Measurements from ENCODE around the gene CCDC7.

The CCDC7 gene

GRCh38 chr10:32618482-32618881 lies 172.5 kb downstream of the CCDC7 start:
- Histone ChIP-seq H2AK5ac (ENCODE audit: low read depth, low read length) (no peak overlapping the region), H2BK5ac (ENCODE audit: low read length) (no peak overlapping the region), H2BK12ac (ENCODE audit: low read length) (no peak overlapping the region), H3K79me1 (ENCODE audit: low read depth, low read length) (no peaks in the 10 kb centered on the region), H2BK15ac (ENCODE audit: low read length) (no peak overlapping the region), H3K36me3 (replicated peaks in 1 of 2; ENCODE audit: control insufficient read depth in 2 of 2, insufficient read depth in 2 of 2, low read length in 2 of 2) (no peaks in the 10 kb centered on the region), H3K27me3 (ENCODE audit: control insufficient read depth in 3 of 3, insufficient read depth in 3 of 3, low read depth in 1 of 3, low read length in 3 of 3) (no peaks in the 10 kb centered on the region), H3K4me2 (ENCODE audit: insufficient read depth, low read length, poor library complexity, severe bottlenecking) (no peak overlapping the region), H4K8ac (ENCODE audit: low read depth, low read length) (no peak overlapping the region), H3K18ac (ENCODE audit: low read length) (no peak overlapping the region), H3K9me3 (replicated peaks in 1 of 2; ENCODE audit: control insufficient read depth in 2 of 2, insufficient read depth in 1 of 2, low read depth in 1 of 2, low read length in 2 of 2) (no peaks in the 10 kb centered on the region), H3K4me3 (ENCODE audit: low read length in 2 of 2) (no peak overlapping the region), H4K91ac (ENCODE audit: low read depth, low read length, poor library complexity) (no peak overlapping the region), H3K23ac (ENCODE audit: low read depth, low read length, poor library complexity) (no peak overlapping the region), H3K9ac (ENCODE audit: low read depth, low read length, poor library complexity) (no peak overlapping the region), H2BK120ac (ENCODE audit: low read depth, low read length) (no peak overlapping the region), H3K4me1 (ENCODE audit: control insufficient read depth in 2 of 2, insufficient read depth in 1 of 2, low read depth in 1 of 2, low read length in 2 of 2) (no peaks in the 10 kb centered on the region), H2AFZ (ENCODE audit: low read length) (no peak overlapping the region), H3K4ac (ENCODE audit: low read length) (no peak overlapping the region), H3K14ac (ENCODE audit: low read length) (no peak overlapping the region), H3K27ac (replicated peaks; ENCODE audit: low read length) (no peak overlapping the region)
- DNase-seq (ENCODE audit: low spot score): no peak

- Histone ChIP-seq H3K14ac (ENCODE audit: low read length) (no peak overlapping the region), H3K36me3 (replicated peaks in 1 of 2; ENCODE audit: control insufficient read depth in 2 of 2, insufficient read depth in 2 of 2, low read length in 2 of 2) (no peaks in the 10 kb centered on the region), H3K4me1 (ENCODE audit: control insufficient read depth in 2 of 2, insufficient read depth in 1 of 2, low read depth in 1 of 2, low read length in 2 of 2) (no peaks in the 10 kb centered on the region), H3K9ac (ENCODE audit: low read depth, low read length, poor library complexity) (no peak overlapping the region), H3K23ac (ENCODE audit: low read depth, low read length, poor library complexity) (no peak overlapping the region), H3K79me1 (ENCODE audit: low read depth, low read length) (no peaks in the 10 kb centered on the region), H4K91ac (ENCODE audit: low read depth, low read length, poor library complexity) (no peak overlapping the region), H4K8ac (ENCODE audit: low read depth, low read length) (no peak overlapping the region), H3K4ac (ENCODE audit: low read length) (no peak overlapping the region), H3K27ac (replicated peaks; ENCODE audit: low read length) (no peak overlapping the region), H2BK12ac (ENCODE audit: low read length) (no peak overlapping the region), H3K18ac (ENCODE audit: low read length) (no peak overlapping the region), H3K4me2 (ENCODE audit: insufficient read depth, low read length, poor library complexity, severe bottlenecking) (no peak overlapping the region), H2AFZ (ENCODE audit: low read length) (no peak overlapping the region), H2AK5ac (ENCODE audit: low read depth, low read length) (no peak overlapping the region), H2BK5ac (ENCODE audit: low read length) (no peak overlapping the region), H3K9me3 (replicated peaks in 1 of 2; ENCODE audit: control insufficient read depth in 2 of 2, insufficient read depth in 1 of 2, low read depth in 1 of 2, low read length in 2 of 2) (no peaks in the 10 kb centered on the region), H2BK15ac (ENCODE audit: low read length) (no peak overlapping the region), H2BK120ac (ENCODE audit: low read depth, low read length) (no peak overlapping the region), H3K27me3 (ENCODE audit: control insufficient read depth in 3 of 3, insufficient read depth in 3 of 3, low read depth in 1 of 3, low read length in 3 of 3) (no peaks in the 10 kb centered on the region), H3K4me3 (ENCODE audit: low read length in 2 of 2) (no peak overlapping the region)
- DNase-seq (ENCODE audit: low spot score): no peak
- WGBS, 2 donors (ENCODE audit: extremely low coverage in 2 of 2, insufficient read length in 2 of 2, insufficient replicate concordance in 1 of 2): no CpG with 5 or more reads among the region's 1 CpG
These were observed 176.0 kb downstream of the CCDC7 start for GRCh38 chr10:32621969-32622368.

- no peak overlapping the region for H4K8ac ChIP-seq (ENCODE audit: low read depth, low read length)
- no peak overlapping the region for H3K27ac ChIP-seq (replicated peaks; ENCODE audit: low read length)
- no peak overlapping the region for H3K23ac ChIP-seq (ENCODE audit: low read depth, low read length, poor library complexity)
- H2BK12ac ChIP-seq (ENCODE audit: low read length): no peak overlapping the region
- H2BK5ac ChIP-seq (ENCODE audit: low read length): no peak overlapping the region
- H3K36me3 ChIP-seq (replicated peaks in 1 of 2; ENCODE audit: control insufficient read depth in 2 of 2, insufficient read depth in 2 of 2, low read length in 2 of 2): no peaks in the 10 kb centered on the region
- no peak overlapping the region for H3K14ac ChIP-seq (ENCODE audit: low read length)
- no peak overlapping the region for H2AK5ac ChIP-seq (ENCODE audit: low read depth, low read length)
- H2BK120ac ChIP-seq (ENCODE audit: low read depth, low read length): no peak overlapping the region
- H2BK15ac ChIP-seq (ENCODE audit: low read length): no peak overlapping the region
- H4K91ac ChIP-seq (ENCODE audit: low read depth, low read length, poor library complexity): no peak overlapping the region
- no peak overlapping the region for H2AFZ ChIP-seq (ENCODE audit: low read length)
- no CpG with 5 or more reads among the region's 2 CpGs for WGBS, 2 donors (ENCODE audit: extremely low coverage in 2 of 2, insufficient read length in 2 of 2, insufficient replicate concordance in 1 of 2)
- DNase-seq (ENCODE audit: low spot score): no peak
- H3K79me1 ChIP-seq (ENCODE audit: low read depth, low read length): no peaks in the 10 kb centered on the region
- H3K4me1 ChIP-seq (ENCODE audit: control insufficient read depth in 2 of 2, insufficient read depth in 1 of 2, low read depth in 1 of 2, low read length in 2 of 2): no peaks in the 10 kb centered on the region
- H3K4me2 ChIP-seq (ENCODE audit: insufficient read depth, low read length, poor library complexity, severe bottlenecking): no peak overlapping the region
- H3K4me3 ChIP-seq (ENCODE audit: low read length in 2 of 2): no peak overlapping the region
- no peak overlapping the region for H3K4ac ChIP-seq (ENCODE audit: low read length)
- H3K18ac ChIP-seq (ENCODE audit: low read length): no peak overlapping the region
- H3K9ac ChIP-seq (ENCODE audit: low read depth, low read length, poor library complexity): no peak overlapping the region
- H3K27me3 ChIP-seq (ENCODE audit: control insufficient read depth in 3 of 3, insufficient read depth in 3 of 3, low read depth in 1 of 3, low read length in 3 of 3): no peaks in the 10 kb centered on the region
- no peaks in the 10 kb centered on the region for H3K9me3 ChIP-seq (replicated peaks in 1 of 2; ENCODE audit: control insufficient read depth in 2 of 2, insufficient read depth in 1 of 2, low read depth in 1 of 2, low read length in 2 of 2)
These were observed 176.5 kb downstream of the CCDC7 start for GRCh38 chr10:32622409-32622808.

- Histone ChIP-seq H3K14ac (ENCODE audit: low read length) (no peak overlapping the region), H2BK5ac (ENCODE audit: low read length) (no peak overlapping the region), H3K4me2 (ENCODE audit: insufficient read depth, low read length, poor library complexity, severe bottlenecking) (no peak overlapping the region), H2BK120ac (ENCODE audit: low read depth, low read length) (no peak overlapping the region), H3K4ac (ENCODE audit: low read length) (no peak overlapping the region), H3K27ac (replicated peaks; ENCODE audit: low read length) (no peak overlapping the region), H4K8ac (ENCODE audit: low read depth, low read length) (no peak overlapping the region), H3K23ac (ENCODE audit: low read depth, low read length, poor library complexity) (no peak overlapping the region), H3K4me3 (ENCODE audit: low read length in 2 of 2) (no peak overlapping the region), H4K91ac (ENCODE audit: low read depth, low read length, poor library complexity) (no peak overlapping the region), H2BK15ac (ENCODE audit: low read length) (no peak overlapping the region), H2AK5ac (ENCODE audit: low read depth, low read length) (no peak overlapping the region), H3K79me1 (ENCODE audit: low read depth, low read length) (no peaks in the 10 kb centered on the region), H3K4me1 (ENCODE audit: control insufficient read depth in 2 of 2, insufficient read depth in 1 of 2, low read depth in 1 of 2, low read length in 2 of 2) (peaks cover 0 to 7% of the 10 kb centered on the region in 2 donors), H3K9me3 (replicated peaks in 1 of 2; ENCODE audit: control insufficient read depth in 2 of 2, insufficient read depth in 1 of 2, low read depth in 1 of 2, low read length in 2 of 2) (no peaks in the 10 kb centered on the region), H2AFZ (ENCODE audit: low read length) (no peak overlapping the region), H3K27me3 (ENCODE audit: control insufficient read depth in 3 of 3, insufficient read depth in 3 of 3, low read depth in 1 of 3, low read length in 3 of 3) (no peaks in the 10 kb centered on the region), H3K36me3 (replicated peaks in 1 of 2; ENCODE audit: control insufficient read depth in 2 of 2, insufficient read depth in 2 of 2, low read length in 2 of 2) (no peaks in the 10 kb centered on the region), H2BK12ac (ENCODE audit: low read length) (no peak overlapping the region), H3K9ac (ENCODE audit: low read depth, low read length, poor library complexity) (no peak overlapping the region), H3K18ac (ENCODE audit: low read length) (no peak overlapping the region)
- DNase-seq (ENCODE audit: low spot score): no peak
- no CpG with 5 or more reads among the region's 1 CpG for WGBS, 2 donors (ENCODE audit: extremely low coverage in 2 of 2, insufficient read length in 2 of 2, insufficient replicate concordance in 1 of 2)
These were observed 181.2 kb downstream of the CCDC7 start for GRCh38 chr10:32627183-32627582.
